Measurements from ENCODE around the gene NAGPA. TPM values are rescaled to one million over a fixed set of nuclear protein-coding genes. Genes with fewer than 3 reads are reported as not detected.
A peak's percentile ranks its signal among the peaks of the same experiment; 100 is the strongest.

The NAGPA gene
- total and polyA plus RNA-seq, 2 of the 13 experiments (the other 11 are each of a cell fraction or from before 2014, with no cell fraction given): 27.1 to 60.3 TPM

- peak; percentile 98 for TF ChIP-seq ZBTB33 (CRISPR knock-in tag; IDR thresholded peaks at IDR 0.05)
- TF ChIP-seq ATM (IDR thresholded peaks at IDR 0.05; ENCODE audit: borderline replicate concordance): no peak
- TF ChIP-seq CAMTA2 (CRISPR knock-in tag; IDR thresholded peaks at IDR 0.05; ENCODE audit: borderline replicate concordance): no peak
- no peak for TF ChIP-seq YY1 (IDR thresholded peaks at IDR 0.05; ENCODE audit: insufficient read depth, insufficient replicate concordance, low read depth, low read length)
- TF ChIP-seq HIVEP1 (CRISPR knock-in tag; IDR thresholded peaks at IDR 0.05): peak; percentile 23; the same call in 1 of the 2 replicates
- peak; percentile 35; the same call in 1 of the 2 replicates for TF ChIP-seq ZNF687 (CRISPR knock-in tag; IDR thresholded peaks at IDR 0.05)
- TF ChIP-seq TSC22D2 (CRISPR knock-in tag; IDR thresholded peaks at IDR 0.05; ENCODE audit: borderline replicate concordance): no peak
- TF ChIP-seq ZSCAN31 (CRISPR knock-in tag; IDR thresholded peaks at IDR 0.05; ENCODE audit: low read depth): no peak
- no peak for TF ChIP-seq ZNF30 (CRISPR knock-in tag; IDR thresholded peaks at IDR 0.05)
- no peak for TF ChIP-seq ZSCAN9 (CRISPR knock-in tag; IDR thresholded peaks at IDR 0.05; ENCODE audit: borderline replicate concordance)
- TF ChIP-seq ZNF432 (CRISPR knock-in tag; IDR thresholded peaks at IDR 0.05; ENCODE audit: borderline replicate concordance): no peak
- TF ChIP-seq ZBTB38 (CRISPR knock-in tag; IDR thresholded peaks at IDR 0.05): peak; percentile 91
- TF ChIP-seq CHCHD3 (CRISPR knock-in tag; IDR thresholded peaks at IDR 0.05): no peak
- TF ChIP-seq TRIM22 (IDR thresholded peaks at IDR 0.05): no peak
- TF ChIP-seq ARNT2 (CRISPR knock-in tag; IDR thresholded peaks at IDR 0.05; ENCODE audit: low read depth): 0 out of 2 replicates have a peak, but pooled peaks have one; percentile 14
- no peak for TF ChIP-seq TRIM24 (CRISPR knock-in tag; IDR thresholded peaks at IDR 0.05)
- TF ChIP-seq HOMEZ (CRISPR knock-in tag; IDR thresholded peaks at IDR 0.05; ENCODE audit: low read depth): no peak
- TF ChIP-seq PAWR (CRISPR knock-in tag; IDR thresholded peaks at IDR 0.05; ENCODE audit: borderline replicate concordance): no peak
- TF ChIP-seq HDAC6 (IDR thresholded peaks at IDR 0.05; ENCODE audit: low read depth, low read length): no peak
Observed at GRCh38 chr16:5025171-5025632, 8.5 kb downstream of the NAGPA start (continued).

Measured in HepG2 (cell line).